Endothelial cell (in vitro differentiated cells): Measurements from ENCODE around the gene HUS1. TPM values are rescaled to one million over a fixed set of nuclear protein-coding genes. Genes with fewer than 3 reads are reported as not detected.
A peak's percentile ranks its signal among the peaks of the same experiment; 100 is the strongest.
"Not testable (repeated sequence)": the region's sequence is repeated elsewhere in the genome, so short reads cannot be mapped to it uniquely, and the experiment has no call there.

Experiments
- DNase-seq: peaks from one replicate; pipeline ENCODE4 v3.0.0; 2021; ENCODE audit warnings: low spot score
- H3K27ac Mint-ChIP-seq: one replicate; pipeline ENCODE4 v1.8.0; 2021; ENCODE audit warnings: mixed read lengths, inconsistent platforms; ENCODE audit not compliant: unreplicated experiment
- H3K27me3 Mint-ChIP-seq: one replicate; pipeline ENCODE4 v1.8.0; 2021; ENCODE audit warnings: mild to moderate bottlenecking, moderate library complexity, mixed read lengths, inconsistent platforms; ENCODE audit not compliant: unreplicated experiment
- H3K36me3 Mint-ChIP-seq: one replicate; pipeline ENCODE4 v1.8.0; 2021; ENCODE audit warnings: mild to moderate bottlenecking, low read depth, mixed read lengths, inconsistent platforms; ENCODE audit not compliant: unreplicated experiment
- H3K4me1 Mint-ChIP-seq: one replicate; pipeline ENCODE4 v1.8.0; 2021; ENCODE audit warnings: mild to moderate bottlenecking, mixed read lengths, inconsistent platforms; ENCODE audit not compliant: unreplicated experiment
- H3K4me3 Mint-ChIP-seq: one replicate; pipeline ENCODE4 v1.8.0; 2021; ENCODE audit warnings: mild to moderate bottlenecking, mixed read lengths, inconsistent platforms; ENCODE audit not compliant: unreplicated experiment
- H3K9me3 Mint-ChIP-seq: one replicate; pipeline ENCODE4 v1.8.0; 2021; ENCODE audit warnings: mixed read lengths, inconsistent platforms; ENCODE audit not compliant: unreplicated experiment
- CTCF ChIP-seq: fragments of 200-600 bp; sonication (generic); IDR thresholded peaks from one replicate; pipeline ENCODE4 v1.5.0; 2021; ENCODE audit warnings: antibody characterized with exemption; ENCODE audit not compliant: unreplicated experiment
- total RNA-seq: library from RNA; stranded (reverse); fragmentation: NEBNext Ultra II Directional; extraction: Animal tissue kit (Norgen Biotek cat#: 25700); gene quantifications from one replicate; pipeline ENCODE4 v1.2.1, GENCODE V29; 2021; ENCODE audit not compliant: unreplicated experiment

HUS1 gene
- total RNA-seq, 1 donor from 2014 or later, result 27.4 TPM

- no peaks in the 10 kb centered on the region for H3K9me3 Mint-ChIP-seq
- DNase-seq, result no peak
- H3K4me3 Mint-ChIP-seq, result no peak overlapping the region
- no peaks in the 10 kb centered on the region for H3K36me3 Mint-ChIP-seq
- H3K27me3 Mint-ChIP-seq, result no peaks in the 10 kb centered on the region
- TF ChIP-seq CTCF, result no peak
- H3K4me1 Mint-ChIP-seq, result no peaks in the 10 kb centered on the region
- no peak overlapping the region for H3K27ac Mint-ChIP-seq
Observed at GRCh38 chr7:48004638-48005037, 25.2 kb upstream of the HUS1 start.

- H3K27me3 Mint-ChIP-seq, result no peaks in the 10 kb centered on the region
- no peaks in the 10 kb centered on the region for H3K4me1 Mint-ChIP-seq
- H3K9me3 Mint-ChIP-seq, result no peaks in the 10 kb centered on the region
- no peak for TF ChIP-seq CTCF
- H3K27ac Mint-ChIP-seq, result no peak overlapping the region
- no peak overlapping the region for H3K4me3 Mint-ChIP-seq
- no peaks in the 10 kb centered on the region for H3K36me3 Mint-ChIP-seq
- no peak for DNase-seq
Observed at GRCh38 chr7:48004032-48004431, 24.6 kb upstream of the HUS1 start.

DNA sequence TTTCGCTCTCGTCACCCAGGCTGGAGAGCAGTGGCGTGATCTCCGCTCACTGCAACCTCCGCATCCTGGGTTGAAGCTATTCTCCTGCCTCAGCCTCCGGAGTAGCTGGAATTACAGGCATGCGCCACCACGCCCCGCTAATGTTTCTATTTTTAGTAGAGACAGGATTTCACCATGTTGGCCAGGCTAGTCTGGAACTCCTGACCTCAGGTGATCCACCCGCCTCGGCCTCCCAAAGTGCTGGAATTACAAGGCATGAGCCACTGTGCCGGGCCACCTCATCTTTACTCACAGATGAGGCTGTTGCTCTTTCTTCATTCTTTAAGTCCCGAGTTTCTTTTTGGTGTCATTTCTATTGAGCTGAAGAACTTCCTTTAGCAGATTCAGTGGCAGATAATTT, 20.7 kb upstream of the HUS1 start:
- not testable (repeated sequence) for H3K27me3 Mint-ChIP-seq, DNase-seq

DNA sequence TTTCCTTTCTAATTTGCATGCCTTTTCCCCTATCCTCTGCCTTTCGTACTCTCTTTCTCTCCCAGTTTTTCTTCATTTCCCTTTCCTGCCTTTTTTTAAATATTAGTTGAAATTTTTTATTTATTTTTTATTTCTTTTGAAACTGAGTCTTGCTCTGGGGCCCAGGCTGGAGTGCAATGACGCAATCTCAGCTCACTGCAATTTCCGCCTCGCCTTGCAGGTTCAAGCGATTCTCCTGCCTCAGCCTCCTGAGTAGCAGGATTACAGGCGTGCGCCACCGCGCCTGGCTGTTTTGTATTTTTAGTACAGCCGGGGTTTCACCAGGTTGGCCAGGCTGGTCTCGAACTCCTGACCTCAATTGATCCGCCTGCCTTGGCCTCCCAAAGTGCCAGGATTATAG, 20.0 kb upstream of the HUS1 start:
- no peaks in the 10 kb centered on the region for H3K27me3 Mint-ChIP-seq
- H3K27ac Mint-ChIP-seq, result no peak overlapping the region
- no peak for TF ChIP-seq CTCF
- H3K36me3 Mint-ChIP-seq, result no peaks in the 10 kb centered on the region
- no peak overlapping the region for H3K4me3 Mint-ChIP-seq
- no peaks in the 10 kb centered on the region for H3K9me3 Mint-ChIP-seq
- no peaks in the 10 kb centered on the region for H3K4me1 Mint-ChIP-seq
- DNase-seq, result no peak

More for the DNA sequence above, 20.7 kb upstream of the HUS1 start:
- not testable (repeated sequence) for H3K4me3 Mint-ChIP-seq, H3K36me3 Mint-ChIP-seq, H3K27ac Mint-ChIP-seq, H3K9me3 Mint-ChIP-seq, H3K4me1 Mint-ChIP-seq

- peak overlapping the region; percentile 49 for H3K27ac Mint-ChIP-seq
- TF ChIP-seq CTCF, result no peak
- no peaks in the 10 kb centered on the region for H3K36me3 Mint-ChIP-seq
- H3K4me1 Mint-ChIP-seq, result peaks cover 15% of the 10 kb centered on the region
- no peak for DNase-seq
- peaks cover 3% of the 10 kb centered on the region for H3K27me3 Mint-ChIP-seq
- no peaks in the 10 kb centered on the region for H3K9me3 Mint-ChIP-seq
- H3K4me3 Mint-ChIP-seq, result no peak overlapping the region
Observed at GRCh38 chr7:47992446-47992845, 13.0 kb upstream of the HUS1 start.
